Spleen (tissue), 7 donors: ENCODE data around the gene AGMO.

Experiments used
- CTCF ChIP-seq, 11 experiments: fragments of 200-600 bp in 7 of 11; fragments of 450-650 bp in 4 of 11; sonication (generic) in 4 of 11; IDR thresholded peaks in 8 of 11; conservative IDR thresholded peaks in 3 of 11; 1 replicate in 7 of 11; 2 replicates in 4 of 11; pipeline versions ENCODE4 v1.4.0 to v1.8.0; 2016 to 2021; ENCODE audit warnings: antibody characterized with exemption in 11 of 11, inconsistent platforms in 4 of 11, mild to moderate bottlenecking in 1 of 11
- POLR2A ChIP-seq, 3 donors: fragments of 450-650 bp; IDR thresholded peaks; one replicate each; pipeline ENCODE4 v1.5.1; 2017; ENCODE audit warnings: antibody characterized with exemption in 3 of 3, mild to moderate bottlenecking in 1 of 3
- POLR2AphosphoS5 ChIP-seq, 3 donors: sonication (generic); formaldehyde crosslinking; IDR thresholded peaks; one replicate each; pipeline ENCODE4 v1.5.1; 2017; ENCODE audit warnings: antibody characterized with exemption in 3 of 3
- donor health status: DM: no; HTN: no; CAD: no; lungs with moderate emphysema.
- donor health status: DM: no; HTN: no; CAD: no.
- donor health status: DM: no; HTN: no; CAD: no.

DNA sequence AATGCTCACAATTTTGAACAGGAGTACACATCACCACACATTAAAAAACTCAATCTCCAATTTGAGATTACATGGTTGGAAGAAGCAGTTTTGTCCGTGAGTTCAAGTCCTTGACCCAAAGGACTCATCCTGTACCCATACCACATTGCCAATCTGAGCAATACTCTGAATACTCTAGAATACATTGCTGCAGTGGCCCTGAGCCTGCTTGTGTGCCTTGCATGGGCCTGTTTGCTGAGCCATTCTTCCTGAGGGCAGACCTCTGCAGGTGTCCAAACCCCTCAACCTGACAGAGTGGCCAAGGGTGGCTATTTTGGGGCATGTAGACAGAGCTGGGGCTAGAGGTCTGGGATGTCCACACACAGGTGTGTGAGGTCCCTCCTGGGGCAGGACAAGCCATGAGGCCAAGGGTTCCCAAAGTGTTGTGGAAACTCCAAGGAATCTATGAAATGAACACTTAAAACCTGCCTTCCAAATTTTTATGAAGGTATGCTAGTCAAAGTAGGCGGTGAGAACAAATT lies 15.5 kb downstream of the AGMO start:
- TF ChIP-seq CTCF (IDR thresholded peaks at IDR 0.05 in 8 of 11, conservative IDR thresholded peaks at IDR 0.05 in 3 of 11) = no peak
- no peak for TF ChIP-seq POLR2AphosphoS5 (IDR thresholded peaks at IDR 0.05)
- no peak for TF ChIP-seq POLR2A (IDR thresholded peaks at IDR 0.05)
